Measurements from ENCODE around the gene VIPR1.

GRCh38 chr3:42549131-42549530 lies 46.7 kb downstream of the VIPR1 start:
- TF ChIP-seq, protein P1, sequence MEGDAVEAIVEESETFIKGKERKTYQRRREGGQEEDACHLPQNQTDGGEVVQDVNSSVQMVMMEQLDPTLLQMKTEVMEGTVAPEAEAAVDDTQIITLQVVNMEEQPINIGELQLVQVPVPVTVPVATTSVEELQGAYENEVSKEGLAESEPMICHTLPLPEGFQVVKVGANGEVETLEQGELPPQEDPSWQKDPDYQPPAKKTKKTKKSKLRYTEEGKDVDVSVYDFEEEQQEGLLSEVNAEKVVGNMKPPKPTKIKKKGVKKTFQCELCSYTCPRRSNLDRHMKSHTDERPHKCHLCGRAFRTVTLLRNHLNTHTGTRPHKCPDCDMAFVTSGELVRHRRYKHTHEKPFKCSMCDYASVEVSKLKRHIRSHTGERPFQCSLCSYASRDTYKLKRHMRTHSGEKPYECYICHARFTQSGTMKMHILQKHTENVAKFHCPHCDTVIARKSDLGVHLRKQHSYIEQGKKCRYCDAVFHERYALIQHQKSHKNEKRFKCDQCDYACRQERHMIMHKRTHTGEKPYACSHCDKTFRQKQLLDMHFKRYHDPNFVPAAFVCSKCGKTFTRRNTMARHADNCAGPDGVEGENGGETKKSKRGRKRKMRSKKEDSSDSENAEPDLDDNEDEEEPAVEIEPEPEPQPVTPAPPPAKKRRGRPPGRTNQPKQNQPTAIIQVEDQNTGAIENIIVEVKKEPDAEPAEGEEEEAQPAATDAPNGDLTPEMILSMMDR (IDR thresholded peaks at IDR 0.05) = no peak
- no peak for TF ChIP-seq EZH2 (IDR thresholded peaks at IDR 0.05; ENCODE audit: borderline replicate concordance, insufficient read depth, low read depth, low read length, poor library complexity, severe bottlenecking)
